ENCODE data around the gene RNF145.

RNF145 gene

GRCh38 chr5:159216454-159216853, 7.1 kb upstream of the RNF145 start:
- DNase-seq = no peak

DNA sequence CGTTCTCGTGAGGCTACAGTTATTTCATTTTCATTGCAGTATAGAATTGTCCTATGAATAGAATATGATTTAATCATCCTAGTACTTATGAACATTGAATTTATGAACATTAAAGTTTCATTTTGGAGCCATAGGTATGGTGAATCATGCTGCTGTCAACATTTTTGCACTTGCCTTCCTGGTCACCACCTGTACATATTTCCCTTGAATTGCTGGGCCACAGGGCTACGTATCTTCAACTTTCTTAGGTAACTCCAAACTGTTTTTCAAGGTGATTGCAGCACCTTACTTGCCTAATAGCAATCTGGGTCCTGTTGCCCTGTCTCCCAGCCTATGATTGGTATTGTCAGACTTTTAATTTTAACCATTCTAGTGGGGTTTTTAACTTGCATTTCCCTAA, 6.5 kb upstream of the RNF145 start:
- DNase-seq = no peak

DNA sequence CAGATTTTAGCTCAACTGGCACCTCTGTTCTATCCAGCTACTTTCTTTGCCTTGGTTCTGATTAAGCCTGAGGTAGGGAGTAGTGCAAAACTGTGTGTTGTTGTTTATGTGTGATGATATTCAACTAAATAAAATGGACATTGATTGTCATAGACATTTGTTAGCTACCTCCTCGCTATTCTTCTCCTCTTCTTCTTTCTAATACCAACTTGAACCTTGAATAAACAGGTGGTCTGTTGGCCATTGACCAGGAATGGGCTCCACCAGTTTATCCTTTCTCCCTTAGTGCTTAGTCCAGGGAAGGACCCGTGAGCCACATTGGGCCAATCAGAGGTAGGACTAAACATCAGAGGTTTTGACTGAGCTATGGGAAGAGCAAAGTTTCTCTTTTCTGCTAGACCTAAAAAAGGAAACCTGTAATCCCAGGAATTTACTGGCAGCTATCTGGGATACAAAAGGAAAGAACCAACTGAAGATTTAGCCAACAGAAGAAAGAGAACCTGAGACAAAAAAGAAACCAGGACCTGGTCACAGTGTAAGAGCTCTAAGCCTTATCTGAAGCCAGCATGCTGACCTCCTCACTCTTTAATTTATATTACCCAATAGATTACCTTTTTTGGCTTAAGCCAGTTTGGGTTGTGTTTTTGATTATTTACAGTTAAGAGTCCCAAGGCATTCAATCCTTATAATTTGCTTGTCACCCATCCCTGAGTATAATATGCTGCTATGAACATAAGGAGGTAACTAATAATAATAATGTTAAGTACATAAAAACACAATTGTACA, 5.3 kb upstream of the RNF145 start:
- no peak for DNase-seq

- DNase-seq = no peak
These were observed 3.5 kb upstream of the RNF145 start for GRCh38 chr5:159212657-159213462.

DNA sequence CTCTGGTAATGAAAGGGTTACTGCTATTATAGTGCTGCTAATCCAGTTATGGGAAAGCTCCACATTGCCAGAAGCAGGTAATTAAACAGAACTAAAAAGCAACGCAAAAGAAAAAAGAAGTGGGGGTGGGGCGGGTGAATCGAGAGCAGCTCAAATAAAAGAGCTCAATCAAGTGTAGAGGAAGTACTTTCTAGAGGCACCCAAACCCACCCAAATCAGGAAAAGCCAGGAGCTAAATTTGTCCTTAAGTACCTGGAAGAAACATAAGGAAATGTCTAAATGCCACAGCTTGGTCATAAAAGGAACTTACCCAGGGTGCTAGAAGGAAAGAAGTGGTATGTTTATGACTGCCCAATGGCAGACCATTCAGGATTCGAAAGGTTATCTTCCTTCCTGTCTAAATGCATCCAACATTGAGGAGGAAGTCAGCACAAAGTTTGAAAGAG, 2.4 kb upstream of the RNF145 start:
- DNase-seq = no peak

DNA sequence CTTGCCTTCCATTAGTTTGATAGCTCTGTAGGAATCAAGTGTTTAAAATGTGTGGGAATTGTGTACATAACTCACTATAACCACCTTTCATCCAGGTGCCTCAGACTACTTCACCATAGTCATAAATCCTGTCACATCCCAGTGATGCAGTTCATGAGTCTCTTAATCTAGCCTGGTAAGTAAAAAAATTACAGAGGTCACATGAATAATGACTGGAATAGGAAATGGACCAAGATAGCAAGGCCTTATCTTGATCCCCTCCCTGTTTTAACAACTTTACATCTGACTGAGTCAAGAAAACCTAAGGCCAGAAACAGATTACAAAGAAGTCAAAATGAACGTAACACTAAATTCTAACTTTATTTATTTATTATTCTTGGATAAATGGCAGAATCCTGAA, 1.5 kb upstream of the RNF145 start:
- no peak for DNase-seq

GRCh38 chr5:159210210-159210661, 883 bp upstream of the RNF145 start:
- DNase-seq = no peak

GRCh38 chr5:159208514-159209437, 577 bp downstream of the RNF145 start:
- peak; percentile 8 for DNase-seq

DNA sequence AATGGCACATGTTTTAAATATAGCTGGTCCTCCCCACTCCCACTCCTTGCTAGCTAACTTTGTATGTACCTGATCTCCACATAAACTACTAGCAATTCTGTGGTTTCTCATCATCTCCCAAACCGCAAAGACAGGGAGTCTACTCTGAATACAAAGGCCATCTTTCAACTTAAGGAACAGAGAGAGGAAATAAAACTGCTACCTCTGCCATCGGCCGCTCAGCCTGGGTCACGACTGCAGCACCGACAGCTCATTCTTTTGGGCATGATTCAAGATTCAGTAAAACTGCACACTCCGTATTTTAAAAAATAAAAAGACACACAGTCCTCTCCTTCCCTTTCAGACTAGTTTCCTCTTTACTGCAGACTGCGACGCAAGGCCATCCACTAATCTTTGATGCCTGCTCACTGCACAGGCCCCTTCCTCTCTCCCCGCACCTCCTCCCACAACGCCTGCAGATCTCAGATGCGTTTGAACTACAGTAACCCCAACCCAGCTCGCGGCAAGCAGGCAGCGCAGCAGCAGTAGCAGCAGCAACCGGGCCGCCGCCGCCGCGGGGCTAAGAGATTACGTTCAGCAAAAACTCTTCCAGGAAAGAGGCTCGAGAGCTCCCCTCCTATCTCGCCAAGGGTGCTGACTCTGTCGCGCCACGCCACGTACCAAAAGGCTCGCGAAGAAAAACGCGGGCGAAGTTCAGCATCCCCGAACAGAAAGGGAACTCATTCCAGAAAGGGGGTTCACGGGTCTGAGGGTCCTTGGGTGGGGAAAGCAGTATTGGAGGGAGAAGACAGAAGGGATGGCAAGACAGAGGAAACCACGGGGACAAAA, 1.5 kb downstream of the RNF145 start:
- peak; percentile 70 for DNase-seq

DNA sequence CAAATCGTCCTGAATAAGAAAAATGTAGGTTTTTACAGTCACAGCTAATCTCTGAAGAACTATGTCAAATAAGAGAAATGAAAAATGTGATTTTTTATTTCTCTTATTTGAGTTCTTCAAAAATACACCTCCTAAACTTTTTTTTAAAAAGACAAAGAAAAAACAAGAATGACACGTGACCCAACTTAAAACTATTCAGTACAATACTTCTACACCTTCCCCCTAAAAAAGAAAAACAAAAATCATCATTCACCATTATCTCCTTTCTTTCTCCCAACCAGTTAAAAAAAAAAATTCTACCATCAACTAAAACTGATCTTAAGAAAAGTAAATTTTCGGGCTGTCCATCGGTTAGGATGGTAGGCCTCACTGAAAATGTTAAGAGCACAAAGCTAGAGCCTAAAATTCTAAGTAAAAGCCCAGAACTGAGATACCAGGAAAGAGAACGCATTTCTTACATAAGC, 2.1 kb downstream of the RNF145 start:
- DNase-seq = no peak

DNA sequence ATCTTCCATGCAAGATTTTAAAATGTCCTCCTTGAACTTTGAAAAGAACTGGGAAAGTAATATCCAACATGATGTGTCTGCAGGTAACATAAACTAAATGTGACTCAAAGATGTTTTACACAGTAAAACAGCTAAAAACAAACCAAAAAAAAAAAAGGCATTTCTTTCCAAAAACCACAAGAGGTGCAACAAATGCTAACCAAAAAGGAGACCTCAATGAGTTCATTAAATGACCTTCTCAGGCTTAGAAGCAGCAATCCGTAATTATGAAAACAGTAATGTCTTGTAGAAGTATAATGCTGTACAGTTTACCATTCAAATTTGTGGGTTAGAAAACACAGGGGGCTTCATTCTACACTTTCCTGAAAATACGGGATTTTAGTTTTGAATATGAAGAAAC, 2.5 kb downstream of the RNF145 start:
- no peak for DNase-seq

- no peak for DNase-seq
These were observed 3.0 kb downstream of the RNF145 start for GRCh38 chr5:159206368-159206767.

DNA sequence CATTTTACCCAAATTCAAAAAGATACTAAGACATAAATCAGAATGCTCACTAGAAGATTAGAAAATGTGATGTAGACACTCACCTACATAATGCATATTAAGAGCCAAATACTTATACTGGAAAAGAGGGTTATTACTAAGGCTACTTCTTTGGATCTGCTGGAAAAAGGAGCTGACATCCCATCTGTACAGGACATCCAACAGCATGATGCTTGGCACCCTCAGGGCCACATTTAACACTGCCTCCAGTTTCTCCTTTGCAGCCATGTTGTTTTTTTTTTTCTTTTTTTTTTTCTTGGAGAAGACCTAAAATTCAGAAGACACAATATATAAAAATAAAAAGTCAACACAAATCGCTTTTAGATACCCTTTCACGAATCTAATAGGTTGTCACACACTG, 6.0 kb downstream of the RNF145 start:
- no peak for DNase-seq

GRCh38 chr5:159202151-159202550, 7.2 kb downstream of the RNF145 start:
- no peak for DNase-seq

- no peak for DNase-seq
These were observed 9.6 kb downstream of the RNF145 start for GRCh38 chr5:159199780-159200179.

GRCh38 chr5:159199225-159199624, 10.1 kb downstream of the RNF145 start:
- no peak for DNase-seq

GRCh38 chr5:159198063-159199036, 11.0 kb downstream of the RNF145 start:
- DNase-seq = no peak

- DNase-seq = no peak
These were observed 13.6 kb downstream of the RNF145 start for GRCh38 chr5:159195775-159196174.

- DNase-seq = no peak
These were observed 19.2 kb downstream of the RNF145 start for GRCh38 chr5:159190170-159190569.

DNA sequence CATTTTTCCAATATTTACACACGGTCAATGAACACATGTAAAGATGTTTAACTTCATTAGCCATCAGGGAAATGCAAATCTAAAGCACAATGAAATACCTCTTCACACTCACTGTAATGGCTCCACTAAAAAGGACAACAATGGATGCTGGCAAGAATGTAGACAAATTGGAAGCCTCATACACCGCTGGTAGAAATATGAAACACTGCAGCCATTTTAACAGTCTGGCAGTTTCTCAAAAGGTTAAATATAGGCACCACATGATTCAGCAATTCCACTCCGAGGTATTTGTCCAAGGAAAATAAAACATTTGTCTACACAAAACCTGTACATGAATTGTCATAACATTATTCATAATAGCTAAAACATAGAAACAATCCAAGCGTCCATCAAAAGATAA, 20.0 kb downstream of the RNF145 start:
- DNase-seq = no peak

DNA sequence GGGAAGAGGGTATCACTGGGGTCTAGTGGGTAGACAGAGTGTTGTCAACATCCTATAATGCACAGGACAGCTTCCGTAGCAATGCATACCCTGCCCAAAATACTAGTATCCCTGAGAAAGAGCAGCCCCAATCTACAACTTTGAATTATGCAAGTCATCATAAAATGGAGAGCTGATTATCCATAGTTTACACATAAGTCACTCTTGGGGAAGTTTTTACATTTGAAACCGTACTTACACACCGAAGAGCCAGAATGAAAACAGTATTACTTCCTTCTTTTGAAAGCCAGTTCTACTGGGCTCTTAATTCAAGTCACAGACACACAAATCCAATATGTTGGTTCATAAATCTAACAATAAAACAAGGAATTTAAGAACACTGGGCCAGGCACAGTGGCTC, 21.6 kb downstream of the RNF145 start:
- no peak for DNase-seq

Data from T-helper 9 cell (primary cell).